HG02973 (cell line): Measurements from ENCODE around the gene HDAC11.
"Not testable (repeated sequence)": the region's sequence is repeated elsewhere in the genome, so short reads cannot be mapped to it uniquely, and the experiment has no call there.

Source experiments
- ATAC-seq: cut with Tn5 transposase; IDR thresholded peaks from one replicate; pipeline ENCODE4 v1.9.1; 2021; ENCODE audit warnings: moderate library complexity; ENCODE audit not compliant: unreplicated experiment

The HDAC11 gene

GRCh38 chr3:13521749-13522148, 41.6 kb downstream of the HDAC11 start:
- not testable (repeated sequence) for ATAC-seq

GRCh38 chr3:13522236-13522635, 42.1 kb downstream of the HDAC11 start:
- no peak for ATAC-seq

- no peak for ATAC-seq
These were observed 45.0 kb downstream of the HDAC11 start for GRCh38 chr3:13524979-13525669.

- no peak for ATAC-seq
These were observed 45.9 kb downstream of the HDAC11 start for GRCh38 chr3:13525827-13526625.

- ATAC-seq: no peak
These were observed 46.5 kb downstream of the HDAC11 start for GRCh38 chr3:13526626-13526949.

- no peak for ATAC-seq
These were observed 48.2 kb downstream of the HDAC11 start for GRCh38 chr3:13528217-13528867.

GRCh38 chr3:13529196-13530112, 49.3 kb downstream of the HDAC11 start:
- no peak for ATAC-seq

GRCh38 chr3:13530241-13531009, 50.3 kb downstream of the HDAC11 start:
- no peak for ATAC-seq

- no peak for ATAC-seq
These were observed 52.0 kb downstream of the HDAC11 start for GRCh38 chr3:13532085-13532484.

GRCh38 chr3:13532631-13533030, 52.5 kb downstream of the HDAC11 start:
- ATAC-seq: no peak

GRCh38 chr3:13533885-13534301, 53.8 kb downstream of the HDAC11 start:
- ATAC-seq: no peak

- ATAC-seq: no peak
These were observed 55.4 kb downstream of the HDAC11 start for GRCh38 chr3:13535526-13535875.

- no peak for ATAC-seq
These were observed 55.8 kb downstream of the HDAC11 start for GRCh38 chr3:13535905-13536304.

GRCh38 chr3:13536432-13536831, 56.3 kb downstream of the HDAC11 start:
- no peak for ATAC-seq

GRCh38 chr3:13536832-13537231, 56.7 kb downstream of the HDAC11 start:
- ATAC-seq: no peak

- ATAC-seq: no peak
These were observed 57.3 kb downstream of the HDAC11 start for GRCh38 chr3:13537244-13537908.

- no peak for ATAC-seq
These were observed 57.8 kb downstream of the HDAC11 start for GRCh38 chr3:13537909-13538296.

GRCh38 chr3:13538520-13539291, 58.6 kb downstream of the HDAC11 start:
- ATAC-seq: no peak

- no peak for ATAC-seq
These were observed 59.2 kb downstream of the HDAC11 start for GRCh38 chr3:13539292-13539638.
